NCI-H510A treated with DMSO at 0.1 percent for 48 hours (cell line): ENCODE measurements around the gene PARG.
"Not testable (repeated sequence)": the region's sequence is repeated elsewhere in the genome, so short reads cannot be mapped to it uniquely, and the experiment has no call there.

Experiments
- DNase-seq: peaks from one replicate; lab custom pipeline; 2025; lab: John Stamatoyannopoulos, UW

PARG gene

DNA sequence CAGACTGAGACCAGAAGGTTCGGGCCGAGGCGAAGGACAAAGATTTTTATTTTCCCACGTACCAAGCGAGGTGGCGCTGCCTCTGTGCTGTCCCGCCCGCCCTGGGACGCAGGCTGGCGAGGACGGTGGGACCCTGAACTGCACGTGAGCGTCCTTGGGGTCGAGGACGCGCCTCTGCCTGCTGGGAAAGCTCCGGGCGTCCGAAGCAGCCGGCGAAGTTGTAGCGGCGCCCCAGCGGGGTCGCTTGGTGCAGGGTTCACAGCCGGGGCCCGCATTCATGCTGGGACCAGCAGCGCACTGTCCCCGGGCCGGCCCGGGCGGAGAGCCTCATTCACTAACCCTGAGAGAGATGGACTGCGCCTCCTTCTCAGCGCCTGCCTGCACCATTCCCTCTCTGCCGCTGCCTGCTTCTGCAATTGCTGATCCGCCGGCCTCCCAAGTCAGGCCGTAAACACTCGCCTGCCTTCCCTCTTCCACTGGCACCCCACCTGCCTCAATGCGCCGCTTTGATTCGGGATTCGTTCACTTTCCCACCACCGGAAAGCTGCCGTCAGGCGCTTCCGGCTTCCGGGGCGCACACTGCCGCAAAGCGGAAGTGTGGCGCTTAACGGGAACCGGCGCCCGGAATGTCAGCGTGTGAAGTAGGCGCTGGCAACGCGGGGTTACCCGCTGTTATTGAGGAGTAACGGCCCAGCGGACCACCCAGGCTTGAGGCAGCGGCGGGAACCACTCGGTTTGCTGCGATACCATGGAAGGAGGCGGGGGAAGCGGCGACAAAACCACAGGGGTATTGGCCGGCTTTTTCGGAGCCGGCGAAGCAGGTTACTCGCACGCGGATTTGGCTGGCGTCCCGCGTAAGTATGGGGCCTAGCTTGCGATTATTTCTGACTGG, at the start of gene PARG, which contains the start of gene TIMM23B:
Gene PARG (minus strand): TSS at position 581 of the 892 bp plus-strand sequence. CDS start 302 bp downstream, at position 279.
Gene TIMM23B (plus strand): TSS at position 607 of the 892 bp plus-strand sequence. CDS start 142 bp downstream, at position 749.
- peak; percentile 15 for DNase-seq

DNA sequence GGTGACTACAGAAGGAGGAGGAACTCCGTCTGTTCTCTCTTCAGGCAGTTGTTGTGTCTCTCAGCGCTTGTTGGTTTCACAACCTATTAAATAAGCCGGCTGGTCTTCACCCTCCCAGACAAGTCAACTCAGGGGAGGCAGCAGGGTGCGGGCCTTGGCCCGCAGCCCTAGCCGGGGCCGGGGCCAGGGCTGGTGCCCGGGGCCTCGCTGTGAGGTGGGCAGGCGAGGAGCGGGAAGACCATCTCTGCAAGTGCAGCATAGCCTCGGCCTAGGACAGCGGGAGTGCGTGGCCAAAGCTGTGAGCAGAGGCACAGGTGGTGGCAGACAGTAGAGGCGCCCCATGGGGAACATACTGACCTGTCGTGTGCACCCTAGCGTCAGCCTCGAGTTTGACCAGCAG, 46.5 kb upstream of the PARG start, which contains the start of gene AGAP6:
Gene AGAP6 (plus strand): TSS at position 31 of the 400 bp plus-strand sequence. CDS start 310 bp downstream, at position 341.
- DNase-seq = not testable (repeated sequence)

DNA sequence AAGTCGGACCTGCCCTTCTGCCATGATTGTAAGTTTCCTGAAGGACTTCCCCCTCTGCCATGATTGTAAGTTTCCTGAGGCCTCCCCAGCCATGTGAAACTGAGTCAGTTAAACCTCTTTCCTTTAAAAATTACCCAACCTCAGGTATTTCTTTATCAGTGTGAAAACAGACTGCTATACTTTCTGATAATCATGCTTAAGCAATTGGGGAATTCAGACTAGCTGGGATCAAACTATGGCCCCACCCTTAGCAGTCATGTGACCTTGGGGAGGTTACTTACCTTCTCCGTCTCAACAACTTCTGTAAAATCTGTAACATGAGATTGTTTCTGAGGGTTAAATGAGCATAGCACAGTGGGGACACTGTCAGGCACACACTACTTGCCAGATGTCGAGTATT, 45.4 kb upstream of the PARG start:
- not testable (repeated sequence) for DNase-seq

DNA sequence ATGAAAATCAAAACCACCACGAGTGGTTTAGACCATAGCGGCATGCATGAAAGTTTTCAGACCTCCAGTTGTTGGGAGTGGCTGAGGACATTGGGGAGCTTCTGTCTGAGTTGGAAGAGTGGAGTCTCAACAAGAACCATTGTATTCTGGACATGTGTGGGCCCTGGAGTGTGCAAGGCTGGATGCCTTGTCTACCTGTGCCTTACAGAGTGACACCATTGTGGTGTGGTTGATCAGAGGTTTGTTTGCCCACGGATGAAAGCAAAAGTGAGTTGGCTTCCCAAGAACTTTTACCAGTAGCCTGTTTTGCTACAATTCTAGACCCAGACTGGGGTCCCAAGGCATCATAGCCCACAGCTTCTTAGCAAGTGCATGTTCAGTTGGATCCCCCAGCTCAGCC, 35.9 kb upstream of the PARG start:
- not testable (repeated sequence) for DNase-seq

DNA sequence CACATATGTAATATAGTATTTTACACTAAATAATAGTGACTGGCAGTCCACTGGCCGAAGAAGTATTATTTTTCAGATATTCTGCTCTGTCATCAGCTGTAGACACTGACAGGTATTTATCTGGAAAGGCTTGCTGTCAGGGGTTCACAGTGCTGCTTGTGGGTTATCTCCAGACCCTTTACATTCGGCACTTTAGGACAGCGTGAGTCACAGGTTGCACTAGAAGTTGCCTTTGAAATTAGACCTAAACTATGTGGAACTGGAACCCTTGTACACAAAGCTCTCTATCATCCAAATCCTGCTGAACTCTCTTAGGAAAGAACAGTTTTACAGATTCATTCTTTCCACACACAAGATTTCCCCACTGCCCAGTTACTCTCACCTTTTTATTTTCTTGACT, 30.3 kb upstream of the PARG start:
- DNase-seq = not testable (repeated sequence)

- DNase-seq = not testable (repeated sequence)
Observed at GRCh38 chr10:49971466-49971865, 29.6 kb upstream of the PARG start.

DNA sequence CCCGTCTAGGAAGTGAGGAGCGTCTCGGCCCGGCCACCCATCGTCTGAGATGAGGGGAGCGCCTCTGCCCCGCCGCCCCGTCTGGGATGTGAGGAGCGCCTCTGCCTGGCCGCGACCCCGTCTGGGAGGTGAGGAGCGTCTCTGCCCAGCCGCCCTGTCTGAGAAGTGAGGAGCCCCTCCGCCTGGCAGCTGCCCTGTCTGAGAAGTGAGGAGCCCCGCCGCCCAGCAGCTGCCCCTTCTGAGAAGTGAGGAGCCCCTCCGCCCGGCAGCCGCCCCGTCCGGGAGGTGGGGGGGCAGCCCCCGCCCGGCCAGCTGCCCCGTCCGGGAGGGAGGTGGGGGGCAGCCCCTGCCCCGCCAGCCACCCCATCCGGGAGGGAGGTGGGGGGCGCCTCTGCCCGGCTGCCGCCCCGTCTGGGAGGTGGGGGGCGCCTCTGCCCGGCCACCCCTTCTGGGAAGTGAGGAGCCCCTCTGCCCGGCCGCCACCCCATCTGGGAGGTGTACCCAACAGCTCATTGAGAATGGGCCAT, 28.6 kb upstream of the PARG start:
- DNase-seq = not testable (repeated sequence)

DNA sequence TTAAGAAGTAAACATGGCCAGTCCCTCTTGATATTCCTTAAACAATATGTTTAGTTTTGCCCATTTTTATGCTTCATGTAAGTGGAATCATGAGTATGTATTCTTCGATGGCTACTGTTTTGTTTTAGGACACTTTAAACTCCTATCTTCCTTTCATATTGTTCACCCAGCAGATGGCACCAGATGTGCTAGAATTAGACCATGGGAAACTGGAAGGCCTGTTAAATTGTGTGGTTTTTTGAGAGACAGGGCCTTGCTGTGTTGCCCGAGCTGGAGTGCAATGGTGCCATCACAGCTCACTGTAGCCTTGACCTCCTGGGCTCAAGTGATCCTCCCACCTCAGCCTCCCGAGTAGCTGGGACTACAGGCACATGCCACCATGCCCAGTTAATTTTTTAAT, 11.3 kb upstream of the PARG start:
- not testable (repeated sequence) for DNase-seq

GRCh38 chr10:49952006-49952405, 10.2 kb upstream of the PARG start:
- DNase-seq = not testable (repeated sequence)

DNA sequence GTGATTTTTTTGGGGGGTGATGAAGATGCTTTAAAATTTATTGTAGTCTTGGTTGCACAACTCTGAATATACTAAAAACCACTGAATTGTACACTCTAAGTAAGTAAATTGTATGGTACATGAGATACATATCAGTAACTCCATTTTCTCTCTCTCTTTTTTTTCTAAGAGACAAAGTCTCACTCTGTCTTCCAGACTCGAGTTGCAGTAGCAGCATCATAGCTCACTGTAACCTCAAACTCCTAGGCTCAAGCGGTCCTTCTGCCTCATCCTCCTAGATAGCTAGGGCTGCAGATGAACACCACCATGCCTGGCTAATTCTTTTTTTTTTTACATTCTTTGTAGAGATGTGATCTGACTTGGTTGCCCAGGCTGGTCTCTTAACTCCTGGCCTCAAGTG, 6.9 kb upstream of the PARG start:
- DNase-seq = not testable (repeated sequence)

DNA sequence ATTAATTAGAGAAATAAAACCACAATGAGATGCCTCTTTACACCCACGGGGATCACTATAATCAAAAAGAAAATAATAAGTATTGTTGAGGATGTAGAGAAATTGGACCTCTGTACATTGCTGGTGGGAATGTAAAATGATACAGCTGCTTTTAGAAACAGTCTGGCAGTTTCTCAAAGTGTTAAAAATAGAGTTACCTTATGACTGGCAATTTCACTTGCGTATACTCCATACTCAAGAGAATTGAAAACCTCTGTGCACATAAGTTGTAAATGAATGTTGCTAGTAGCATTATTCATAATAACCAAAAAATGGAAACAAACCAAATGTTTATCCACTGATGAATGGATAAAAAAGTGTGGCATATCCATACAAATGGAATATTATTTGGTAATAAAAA, 6.3 kb upstream of the PARG start:
- DNase-seq = not testable (repeated sequence)

DNA sequence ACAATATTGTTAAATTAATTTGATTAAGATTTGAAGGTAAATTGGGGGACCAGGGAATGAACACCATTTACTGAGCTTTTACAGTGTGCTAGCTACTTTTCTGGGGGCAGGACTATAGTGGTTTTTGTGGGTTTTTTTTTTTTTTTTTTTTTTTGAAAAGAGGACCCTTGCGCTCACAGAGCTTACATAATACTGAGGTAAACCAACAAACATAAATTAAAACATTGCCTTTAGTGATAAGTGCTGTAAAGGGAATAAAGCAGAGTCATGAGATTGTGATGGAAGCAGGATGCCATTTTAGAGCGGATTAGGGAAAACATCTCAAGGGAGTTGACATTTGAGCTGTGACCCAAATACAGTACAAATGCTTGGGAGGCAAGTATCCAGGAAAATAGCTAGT, 1.8 kb upstream of the PARG start:
- DNase-seq = not testable (repeated sequence)

DNA sequence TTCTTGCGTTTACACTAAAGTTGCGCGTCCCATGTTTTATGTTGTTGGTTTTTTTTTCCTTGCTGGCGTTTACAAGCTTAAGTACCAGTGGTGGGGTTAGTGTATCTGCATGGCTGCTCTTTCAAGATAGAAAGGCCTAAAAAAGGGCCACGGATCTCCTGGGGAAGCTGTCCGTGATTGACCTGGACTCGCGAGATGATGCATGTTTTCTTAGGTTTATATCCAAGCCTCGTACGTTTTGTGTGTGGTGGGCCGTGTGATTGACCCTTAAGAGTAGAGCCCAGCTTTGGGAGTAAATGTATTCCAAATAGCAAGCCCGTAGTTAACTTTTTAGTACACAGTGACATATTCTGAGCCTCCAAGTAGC, 495 bp upstream of the PARG start:
- not testable (repeated sequence) for DNase-seq

DNA sequence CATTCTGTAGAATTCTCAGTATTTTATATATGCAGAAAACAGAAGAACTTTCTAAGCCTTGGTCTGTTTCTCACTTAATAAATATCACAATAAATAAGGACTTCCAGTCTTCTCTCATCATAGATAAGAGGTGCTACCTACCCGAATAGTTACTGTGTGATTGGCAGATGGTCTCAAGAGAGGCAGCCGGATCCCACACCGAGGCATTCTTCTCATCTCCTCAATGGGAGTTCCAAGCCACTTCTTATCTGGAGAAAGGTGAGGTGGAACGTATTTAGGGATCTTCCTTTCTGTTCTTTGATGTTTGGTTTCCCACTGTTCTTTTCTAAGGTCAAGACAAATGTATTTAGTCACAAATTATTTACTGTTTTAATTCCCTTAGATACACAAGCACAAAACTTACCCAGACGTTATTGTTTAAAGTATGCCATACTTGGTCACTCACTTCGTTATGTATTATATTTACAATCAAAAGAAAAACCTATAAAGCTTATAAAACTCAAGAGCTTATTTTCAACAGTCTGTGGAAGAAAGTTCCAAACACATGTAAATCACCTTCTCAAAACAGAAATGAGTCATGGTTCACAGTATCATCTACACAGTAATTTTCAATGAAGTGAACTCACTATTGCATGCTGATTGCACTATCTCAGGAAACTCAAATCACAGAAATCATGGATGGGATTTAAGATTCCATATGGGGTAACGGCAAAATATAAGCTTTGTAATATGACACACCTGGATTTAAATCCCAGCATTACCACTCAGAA, 9.7 kb downstream of the PARG start:
- DNase-seq = not testable (repeated sequence)

DNA sequence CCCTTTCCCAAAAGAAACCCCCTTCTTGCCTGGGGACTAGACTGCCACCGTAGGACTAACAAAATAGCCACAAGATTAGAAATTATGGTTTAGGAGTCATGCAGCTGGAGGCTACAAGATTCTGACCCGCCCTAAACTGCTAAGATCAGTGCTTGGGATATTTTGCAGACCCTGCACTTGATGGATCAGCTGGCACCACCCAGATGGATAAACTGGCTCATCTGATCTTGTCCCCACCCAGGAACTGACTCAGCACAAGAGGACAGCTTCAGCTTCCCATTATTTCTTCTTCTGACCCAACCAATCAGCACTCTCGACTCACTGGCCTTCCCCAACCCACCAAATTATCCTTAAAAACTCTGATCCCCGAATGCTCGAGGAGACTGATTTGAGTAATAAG, 10.6 kb downstream of the PARG start:
- DNase-seq = not testable (repeated sequence)

GRCh38 chr10:49923572-49923971, 18.3 kb downstream of the PARG start:
- not testable (repeated sequence) for DNase-seq

- not testable (repeated sequence) for DNase-seq
Observed at GRCh38 chr10:49922041-49922440, 19.8 kb downstream of the PARG start.

- DNase-seq = not testable (repeated sequence)
Observed at GRCh38 chr10:49917927-49918326, 23.9 kb downstream of the PARG start.

- DNase-seq = not testable (repeated sequence)
Observed at GRCh38 chr10:49916451-49916850, 25.4 kb downstream of the PARG start.

GRCh38 chr10:49910295-49910694, 31.5 kb downstream of the PARG start:
- DNase-seq = not testable (repeated sequence)

DNA sequence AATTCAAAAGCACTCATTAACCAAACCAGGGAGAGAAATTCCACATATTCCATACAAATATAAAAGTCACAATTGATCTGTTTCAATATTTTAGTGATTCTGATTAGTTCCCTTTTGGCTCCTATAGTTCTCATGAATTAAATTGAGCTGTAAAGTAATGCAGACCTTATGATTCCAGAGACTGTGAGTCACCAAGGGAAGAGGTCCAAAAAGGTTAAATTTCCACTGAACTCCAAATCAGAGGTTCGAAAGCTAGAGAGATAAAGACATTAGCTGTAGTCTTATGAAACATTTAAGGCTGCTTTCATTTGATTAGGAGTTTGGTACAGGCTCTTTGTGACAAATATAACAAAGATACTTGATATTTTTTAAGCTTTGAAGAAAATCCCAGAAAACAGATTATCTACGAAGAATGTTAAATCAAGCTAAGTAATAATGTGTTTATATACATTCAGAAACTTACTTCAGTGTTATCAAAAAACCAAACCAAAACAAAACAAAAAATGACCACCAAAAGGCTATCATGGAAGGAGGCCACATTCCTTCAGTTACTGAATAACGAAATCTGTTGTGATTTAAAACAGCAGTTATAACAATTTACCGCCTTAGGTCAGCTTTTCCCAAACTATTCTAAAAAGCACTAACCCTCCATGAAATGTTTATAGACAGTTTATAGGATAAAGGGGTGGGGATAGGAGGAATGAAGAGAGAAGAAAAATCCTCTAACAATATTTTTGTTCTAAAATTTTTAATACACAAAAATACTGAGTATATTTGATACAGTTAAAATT, 33.3 kb downstream of the PARG start:
- DNase-seq = not testable (repeated sequence)
